Measurements from ENCODE around the gene DNAJA4.
A peak's percentile ranks its signal among the peaks of the same experiment; 100 is the strongest.

DNAJA4 gene

GRCh38 chr15:78264304-78265136 is at the start of gene DNAJA4:
Gene DNAJA4, plus strand, starts transcription at chr15:78264562. Its CDS starts 202 bp downstream, at chr15:78264764.
- no peak for DNase-seq

GRCh38 chr15:78216276-78217104 is 47.9 kb upstream of the DNAJA4 start:
- DNase-seq = no peak

GRCh38 chr15:78220713-78221112 is 43.6 kb upstream of the DNAJA4 start:
- peak; percentile 81 for DNase-seq

GRCh38 chr15:78222745-78223395 is 41.5 kb upstream of the DNAJA4 start:
- DNase-seq = no peak

GRCh38 chr15:78223396-78224022 is 40.9 kb upstream of the DNAJA4 start:
- no peak for DNase-seq

GRCh38 chr15:78224023-78224411 is 40.3 kb upstream of the DNAJA4 start:
- no peak for DNase-seq

- DNase-seq = no peak
Observed at GRCh38 chr15:78225783-78226541, 38.4 kb upstream of the DNAJA4 start.

GRCh38 chr15:78228356-78228996 is 35.9 kb upstream of the DNAJA4 start:
- DNase-seq = no peak

GRCh38 chr15:78229431-78230406 is 34.6 kb upstream of the DNAJA4 start:
- no peak for DNase-seq

- DNase-seq = no peak
Observed at GRCh38 chr15:78232951-78233350, 31.4 kb upstream of the DNAJA4 start.

- DNase-seq = no peak
Observed at GRCh38 chr15:78233496-78233895, 30.9 kb upstream of the DNAJA4 start.

- no peak for DNase-seq
Observed at GRCh38 chr15:78234515-78235040, 29.8 kb upstream of the DNAJA4 start, which contains the start of gene ACSBG1. Gene ACSBG1, minus strand, starts transcription at chr15:78234565. Its CDS starts 64 bp downstream, at chr15:78234501.

- no peak for DNase-seq
Observed at GRCh38 chr15:78236491-78236890, 27.9 kb upstream of the DNAJA4 start.

- no peak for DNase-seq
Observed at GRCh38 chr15:78237146-78237545, 27.2 kb upstream of the DNAJA4 start.

GRCh38 chr15:78239811-78240210 is 24.6 kb upstream of the DNAJA4 start:
- DNase-seq = no peak

GRCh38 chr15:78241017-78241416 is 23.3 kb upstream of the DNAJA4 start:
- peak; percentile 76 for DNase-seq

GRCh38 chr15:78242128-78242527 is 22.2 kb upstream of the DNAJA4 start:
- DNase-seq = no peak

GRCh38 chr15:78243058-78243457 is 21.3 kb upstream of the DNAJA4 start:
- DNase-seq = no peak

- DNase-seq = no peak
Observed at GRCh38 chr15:78243491-78243941, 20.8 kb upstream of the DNAJA4 start.

- DNase-seq = no peak
Observed at GRCh38 chr15:78244101-78244500, 20.3 kb upstream of the DNAJA4 start.

All from NCI-H2171 (cell line).